OCI-LY3 (cell line): ENCODE data around the gene SHROOM2.

Source experiments
- H2AFZ ChIP-seq: fragments of 200-600, 300-600 bp; shearing (Covaris generic); 2 replicates; pipeline ENCODE4 v1.6.0; 2014; ENCODE audit warnings: antibody characterized with exemption, low read depth, low read length
- H3K27ac ChIP-seq: fragments of 200-600, 300-600 bp; sonication (generic); 2 replicates; pipeline ENCODE4 v1.5.1; 2014; ENCODE audit warnings: mild to moderate bottlenecking, low read length, moderate library complexity, mixed read lengths
- H3K27me3 ChIP-seq: fragments of 200-600, 300-600 bp; sonication (generic); 2 replicates; pipeline ENCODE4 v1.6.1; 2014; ENCODE audit warnings: low read depth, low read length, mixed read lengths
- H3K36me3 ChIP-seq: fragments of 200-600, 300-600 bp; sonication (generic); replicated peaks from 2 replicates; pipeline ENCODE3; 2014; ENCODE audit warnings: low read depth, low read length, mixed read lengths
- H3K4me1 ChIP-seq: fragments of 300-600, 200-600 bp; sonication (generic); 2 replicates; pipeline ENCODE4 v1.6.1; 2014; ENCODE audit warnings: low read length, mixed read lengths
- H3K4me2 ChIP-seq: fragments of 200-600, 300-600 bp; sonication (generic); 2 replicates; pipeline ENCODE4 v1.6.1; 2014; ENCODE audit warnings: low read length, mixed read lengths
- H3K4me3 ChIP-seq: fragments of 300-600, 200-600 bp; sonication (generic); 2 replicates; pipeline ENCODE4 v1.5.1; 2014; ENCODE audit warnings: antibody characterized with exemption, mild to moderate bottlenecking, low read length, moderate library complexity
- H3K79me2 ChIP-seq: fragments of 300-600, 200-600 bp; shearing (Covaris generic); 2 replicates; pipeline ENCODE4 v1.6.1; 2014; ENCODE audit warnings: mild to moderate bottlenecking, low read length, mixed read lengths
- H3K9ac ChIP-seq: fragments of 300-600, 200-600 bp; shearing (Covaris generic); 2 replicates; pipeline ENCODE4 v1.6.0; 2014; ENCODE audit warnings: mild to moderate bottlenecking, low read length, moderate library complexity
- H3K9me3 ChIP-seq: fragments of 200-600, 300-600 bp; shearing (Covaris generic); 2 replicates; pipeline ENCODE4 v1.6.1; 2014; ENCODE audit warnings: low read length, mixed read lengths; ENCODE audit not compliant: insufficient read depth
- H4K20me1 ChIP-seq: fragments of 200-600, 300-600 bp; sonication (generic); 2 replicates; pipeline ENCODE4 v1.6.1; 2016; ENCODE audit warnings: low read length, mixed read lengths; ENCODE audit not compliant: insufficient read depth
- CTCF ChIP-seq: fragments of 200-600, 300-600 bp; sonication (generic); IDR thresholded peaks from 2 replicates; pipeline ENCODE4 v1.5.1; 2014; ENCODE audit warnings: antibody characterized with exemption, low read length, low read depth
- EZH2phosphoT487 ChIP-seq: fragments of 200-600 bp; shearing (Covaris generic); IDR thresholded peaks from 2 replicates; pipeline ENCODE4 v1.6.1; 2018; ENCODE audit warnings: antibody characterized with exemption, mixed run types, low read depth

Gene SHROOM2

GRCh38 chrX:9884031-9884779, 98.0 kb downstream of the SHROOM2 start:
- Histone ChIP-seq H4K20me1 (no peaks in the 10 kb centered on the region), H3K4me3 (no peak overlapping the region), H3K27me3 (peaks cover 11% of the 10 kb centered on the region), H3K9me3 (no peaks in the 10 kb centered on the region), H2AFZ (no peak overlapping the region), H3K4me2 (no peak overlapping the region), H3K4me1 (no peaks in the 10 kb centered on the region), H3K79me2 (no peaks in the 10 kb centered on the region), H3K36me3 (no peaks in the 10 kb centered on the region), H3K27ac (no peak overlapping the region), H3K9ac (no peak overlapping the region)
- TF ChIP-seq CTCF (no peak), EZH2phosphoT487 (no peak)

- no peak overlapping the region for H2AFZ ChIP-seq
- no peaks in the 10 kb centered on the region for H3K36me3 ChIP-seq
- H3K79me2 ChIP-seq = no peaks in the 10 kb centered on the region
- TF ChIP-seq CTCF (peak; percentile 67), EZH2phosphoT487 (no peak)
- H3K9ac ChIP-seq = no peak overlapping the region
- H3K4me2 ChIP-seq = 0 out of 2 replicates have a peak overlapping the region, but pooled peaks have one; percentile 12
- no peak overlapping the region for H3K27ac ChIP-seq
- H3K4me1 ChIP-seq = no peaks in the 10 kb centered on the region
- H3K4me3 ChIP-seq = no peak overlapping the region
- no peaks in the 10 kb centered on the region for H3K9me3 ChIP-seq
- no peaks in the 10 kb centered on the region for H4K20me1 ChIP-seq
- H3K27me3 ChIP-seq = peaks cover 11% of the 10 kb centered on the region
Observed at GRCh38 chrX:9885150-9885549, 98.9 kb downstream of the SHROOM2 start.

- H3K4me3 ChIP-seq = no peak overlapping the region
- no peaks in the 10 kb centered on the region for H3K4me1 ChIP-seq
- H3K79me2 ChIP-seq = no peaks in the 10 kb centered on the region
- H4K20me1 ChIP-seq = no peaks in the 10 kb centered on the region
- H3K36me3 ChIP-seq = no peaks in the 10 kb centered on the region
- H3K9ac ChIP-seq = no peak overlapping the region
- H3K9me3 ChIP-seq = no peaks in the 10 kb centered on the region
- no peak for TF ChIP-seq EZH2phosphoT487
- TF ChIP-seq CTCF = no peak
- 0 out of 2 replicates have a peak, but pooled peaks cover 4% of the 10 kb centered on the region for H3K27me3 ChIP-seq
- no peak overlapping the region for H2AFZ ChIP-seq
- H3K27ac ChIP-seq = no peak overlapping the region
- no peak overlapping the region for H3K4me2 ChIP-seq
Observed at GRCh38 chrX:9887659-9888297, 101.5 kb downstream of the SHROOM2 start.

- Histone ChIP-seq H3K27ac (no peak overlapping the region), H3K9ac (no peak overlapping the region), H4K20me1 (no peaks in the 10 kb centered on the region), H2AFZ (no peak overlapping the region), H3K4me3 (no peak overlapping the region), H3K36me3 (no peaks in the 10 kb centered on the region), H3K4me1 (no peaks in the 10 kb centered on the region), H3K9me3 (no peaks in the 10 kb centered on the region), H3K4me2 (no peak overlapping the region), H3K27me3 (0 out of 2 replicates have a peak, but pooled peaks cover 4% of the 10 kb centered on the region), H3K79me2 (no peaks in the 10 kb centered on the region)
- no peak for TF ChIP-seq CTCF
Observed at GRCh38 chrX:9888953-9889470, 102.8 kb downstream of the SHROOM2 start.
